Stimulated activated CD8-positive, alpha-beta memory T cell treated with anti-CD3 and anti-CD28 coated beads, Interleukin-12 subunit alpha, Interleukin-12 subunit beta, amount 100 ng/mL, for 24 hours (primary cell): ENCODE results near the gene CGB3.

Experiments
- DNase-seq: peaks from one replicate; pipeline ENCODE4 v3.0.0-alpha.2; 2020; ENCODE audit errors: extremely low read depth

The CGB3 gene

GRCh38 chr19:48988286-48988685 is 35.8 kb downstream of the CGB3 start:
- DNase-seq: no peak

DNA sequence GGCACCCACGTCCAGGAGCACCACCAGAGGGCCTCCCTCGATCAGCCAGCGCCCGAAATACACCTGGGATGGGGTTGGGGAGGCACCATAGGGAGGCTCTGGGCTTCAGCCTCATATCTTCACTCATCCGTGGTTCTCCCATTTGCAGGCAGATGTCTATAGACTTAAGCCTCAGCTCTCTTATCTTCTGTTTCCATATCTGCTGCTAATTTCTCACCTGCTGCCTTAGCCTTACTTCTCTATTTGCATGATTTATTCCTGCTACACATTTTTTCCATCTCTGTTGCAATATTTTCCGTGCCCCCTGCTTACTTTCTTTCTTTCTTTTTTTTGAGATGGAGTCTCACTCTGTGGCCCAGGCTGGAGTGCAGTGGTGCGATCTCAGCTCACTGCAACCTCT is 36.8 kb downstream of the CGB3 start:
- no peak for DNase-seq

DNA sequence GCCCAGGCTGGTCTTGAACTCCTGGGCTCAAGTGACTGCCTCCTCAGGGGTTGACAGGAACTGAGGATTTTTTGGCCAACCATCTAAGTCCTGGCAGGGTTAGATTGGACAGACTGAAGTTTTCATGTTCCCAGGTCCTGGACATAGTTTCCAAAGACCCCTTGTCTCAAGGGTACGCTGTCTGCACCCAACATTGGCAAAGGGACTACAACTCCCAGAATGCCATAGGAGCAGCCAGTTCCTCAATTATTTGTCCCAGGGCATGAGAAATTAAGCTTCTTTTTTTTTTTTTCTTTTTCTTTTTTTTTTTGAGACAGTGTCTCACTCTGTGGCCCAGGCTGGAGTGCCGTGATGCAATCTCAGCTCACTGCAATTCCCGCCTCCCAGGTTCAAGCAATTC is 37.9 kb downstream of the CGB3 start:
- no peak for DNase-seq

DNA sequence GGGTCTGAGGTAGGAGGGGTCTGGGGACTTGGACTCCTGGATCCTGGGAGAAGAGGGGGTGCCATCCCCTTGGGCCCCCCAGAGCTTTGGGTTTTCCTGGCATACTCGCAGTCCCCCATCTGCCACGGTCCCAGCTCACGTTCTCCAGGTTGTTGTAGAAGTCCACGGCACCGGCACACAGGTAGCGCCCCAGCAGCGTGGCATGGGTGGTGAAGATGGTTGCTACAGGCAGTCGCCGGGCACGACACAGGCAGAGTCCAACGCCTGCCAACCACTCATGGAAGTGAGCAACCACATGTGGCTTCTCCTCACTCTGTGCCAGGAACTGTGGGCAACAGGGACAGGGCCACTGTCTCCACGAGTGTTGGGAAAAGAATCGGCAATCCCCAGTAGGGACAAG is 38.4 kb downstream of the CGB3 start:
- no peak for DNase-seq

- DNase-seq: no peak
Measured at GRCh38 chr19:48982280-48982679, 41.9 kb downstream of the CGB3 start.

- no peak for DNase-seq
Measured at GRCh38 chr19:48977061-48977460, 47.1 kb downstream of the CGB3 start.

- DNase-seq: no peak
Measured at GRCh38 chr19:48975947-48976847, 47.9 kb downstream of the CGB3 start.
